ENCODE measurements around the gene ST7.
A peak's percentile ranks its signal among the peaks of the same experiment; 100 is the strongest.

Gene ST7

GRCh38 chr7:117017017-117017451, 63.7 kb downstream of the ST7 start:
- H3K4me3 ChIP-seq (ENCODE audit: low read depth, low read length) = no peak overlapping the region
- TF ChIP-seq CTCF (IDR thresholded peaks at IDR 0.05; ENCODE audit: low read depth, low read length, missing control alignments) = no peak
- no peak for DNase-seq (ENCODE audit: low read depth)
- in situ Hi-C loops (cut with HindIII; ENCODE audit: low sequenced_read_pairs) = no loop called here

- TF ChIP-seq CTCF (IDR thresholded peaks at IDR 0.05; ENCODE audit: low read depth, low read length, missing control alignments) = no peak
- in situ Hi-C loops (cut with HindIII; ENCODE audit: low sequenced_read_pairs) = no loop called here
- H3K4me3 ChIP-seq (ENCODE audit: low read depth, low read length) = no peak overlapping the region
- no peak for DNase-seq (ENCODE audit: low read depth)
These were observed 64.5 kb downstream of the ST7 start for GRCh38 chr7:117017702-117018266.

GRCh38 chr7:117018713-117019112, 65.4 kb downstream of the ST7 start:
- no peak for TF ChIP-seq CTCF (IDR thresholded peaks at IDR 0.05; ENCODE audit: low read depth, low read length, missing control alignments)
- no peak for DNase-seq (ENCODE audit: low read depth)
- in situ Hi-C loops (cut with HindIII; ENCODE audit: low sequenced_read_pairs) = no loop called here
- H3K4me3 ChIP-seq (ENCODE audit: low read depth, low read length) = no peak overlapping the region

GRCh38 chr7:117019287-117019686, 66.0 kb downstream of the ST7 start:
- no peak for TF ChIP-seq CTCF (IDR thresholded peaks at IDR 0.05; ENCODE audit: low read depth, low read length, missing control alignments)
- in situ Hi-C loops (cut with HindIII; ENCODE audit: low sequenced_read_pairs) = no loop called here
- no peak overlapping the region for H3K4me3 ChIP-seq (ENCODE audit: low read depth, low read length)
- DNase-seq (ENCODE audit: low read depth) = no peak

GRCh38 chr7:117019786-117020590, 66.7 kb downstream of the ST7 start:
- in situ Hi-C loops (cut with HindIII; ENCODE audit: low sequenced_read_pairs) = no loop called here
- DNase-seq (ENCODE audit: low read depth) = peak; percentile 84
- peak overlapping the region; percentile 33 for H3K4me3 ChIP-seq (ENCODE audit: low read depth, low read length)
- no peak for TF ChIP-seq CTCF (IDR thresholded peaks at IDR 0.05; ENCODE audit: low read depth, low read length, missing control alignments)

GRCh38 chr7:117020591-117020973, 67.3 kb downstream of the ST7 start:
- DNase-seq (ENCODE audit: low read depth) = no peak
- in situ Hi-C loops (cut with HindIII; ENCODE audit: low sequenced_read_pairs) = no loop called here
- TF ChIP-seq CTCF (IDR thresholded peaks at IDR 0.05; ENCODE audit: low read depth, low read length, missing control alignments) = no peak
- H3K4me3 ChIP-seq (ENCODE audit: low read depth, low read length) = peak overlapping the region; percentile 33
